Panc1 (cell line): ENCODE results near the gene CCDC47. TPM values are rescaled to one million over a fixed set of nuclear protein-coding genes. Genes with fewer than 3 reads are reported as not detected.

ENCODE experiments used
- ATAC-seq: fragments of 200-7000 bp; cut with Tn5 transposase; 2 replicates; pipeline ENCODE4 v1.9.1; 2020; ENCODE audit warnings: mild to moderate bottlenecking, moderate library complexity
- BruUV-seq: library from RNA; stranded (reverse); fragments of 400-500 nt; replicated peaks from 2 replicates; lab custom pipeline; 2021; lab: Mats Ljungman, UMichigan
- CTCF ChIA-PET: fragments of 300-600 bp; sonication (Branson Sonifier 250); formaldehyde crosslinking; loops from one replicate; lab custom pipeline; 2022; ENCODE audit warnings: antibody characterized with exemption; lab: Charles Lee
- POLR2A ChIA-PET: fragments of 300-600 bp; sonication (Branson Sonifier 250); formaldehyde crosslinking; loops from one replicate; lab custom pipeline; 2022; ENCODE audit warnings: antibody characterized with exemption; lab: Charles Lee
- DNase-seq: peaks from one replicate; pipeline ENCODE4 v3.0.0-alpha.2; 2010; ENCODE audit warnings: low read depth, low spot score
- H3K27ac ChIP-seq: 2 replicates; pipeline ENCODE4 v1.5.1; 2011; ENCODE audit warnings: mild to moderate bottlenecking, low read length, inconsistent platforms
- H3K27me3 ChIP-seq: fragments of 200-500 bp; sonication (Bioruptor generic); 2 replicates; pipeline ENCODE4 v1.6.0; 2014; ENCODE audit warnings: low read length, inconsistent platforms; ENCODE audit not compliant: control insufficient read depth, insufficient read depth
- H3K36me3 ChIP-seq: fragments of 200-500 bp; sonication (Bioruptor generic); 2 replicates; pipeline ENCODE4 v1.5.1; 2014; ENCODE audit warnings: inconsistent platforms, mild to moderate bottlenecking, low read length, moderate library complexity; ENCODE audit not compliant: control insufficient read depth, insufficient read depth
- H3K4me1 ChIP-seq: 2 replicates; pipeline ENCODE4 v1.5.1; 2011; ENCODE audit warnings: inconsistent platforms, mild to moderate bottlenecking, low read length, moderate library complexity; ENCODE audit not compliant: control insufficient read depth, insufficient read depth
- H3K4me3 ChIP-seq, 2 experiments: 2 replicates each; pipeline ENCODE4 v1.5.1; 2011 to 2012; ENCODE audit warnings: low read depth in 2 of 2, low read length in 2 of 2, mild to moderate bottlenecking in 2 of 2, inconsistent platforms in 1 of 2, moderate library complexity in 1 of 2
- H3K9me3 ChIP-seq: fragments of 200-500 bp; sonication (Bioruptor generic); 2 replicates; pipeline ENCODE4 v1.5.1; 2014; ENCODE audit warnings: low read depth, mild to moderate bottlenecking, inconsistent platforms, low read length, moderate library complexity; ENCODE audit not compliant: control insufficient read depth, insufficient read depth
- POLR2AphosphoS5 ChIP-seq: IDR thresholded peaks from 2 replicates; pipeline ENCODE4 v1.6.1; 2012; ENCODE audit warnings: mild to moderate bottlenecking, low read depth, low read length, moderate library complexity
- SIN3A ChIP-seq: IDR thresholded peaks from 2 replicates; pipeline ENCODE4 v1.6.1; 2012; ENCODE audit warnings: low read depth, mild to moderate bottlenecking, low read length, moderate library complexity, borderline replicate concordance; ENCODE audit not compliant: insufficient read depth
- TCF7L2 ChIP-seq: IDR thresholded peaks from 2 replicates; pipeline ENCODE4 v1.6.1; 2011; ENCODE audit warnings: mild to moderate bottlenecking, low read depth, low read length, inconsistent platforms
- in situ Hi-C: cut with HindIII; loops from 2 replicates; pipeline ENCODE4 v1.10.0; 2016; ENCODE audit warnings: low sequenced_read_pairs, low pct_unique_long_range_greater_than_20kb
- intact Hi-C: fragments of 100-400 bp; cut with micrococcal nuclease; formaldehyde crosslinking; loops from one replicate; pipeline ENCODE4 v1.10.0; 2022; ENCODE audit not compliant: unreplicated experiment
- total RNA-seq: library from RNA; stranded (reverse); gene quantifications from one replicate; pipeline ENCODE4 v1.2.1, GENCODE V29; 2021; ENCODE audit not compliant: unreplicated experiment
- TF ChIP-seq, protein P1 (sequence below): fragments of 450-650 bp; IDR thresholded peaks from 2 replicates; pipeline ENCODE4 v1.5.1; 2017; ENCODE audit warnings: mild to moderate bottlenecking
- TF ChIP-seq, protein P2 (sequence below), 2 experiments: IDR thresholded peaks; 2 replicates each; pipeline ENCODE4 v1.6.1; 2011 to 2012; ENCODE audit warnings: low read depth in 2 of 2, control low read depth in 1 of 2, low read length in 1 of 2, mild to moderate bottlenecking in 1 of 2, moderate library complexity in 1 of 2; ENCODE audit not compliant: insufficient read depth in 1 of 2

The CCDC47 gene
- total RNA-seq, 1 experiment from 2014 or later, result 64.8 TPM

GRCh38 chr17:63752707-63753106, 20.7 kb downstream of the CCDC47 start:
- POLR2A ChIA-PET, result no interaction called here
- no TSS peak for BruUV-seq
- Histone ChIP-seq H3K27me3 (no peaks in the 10 kb centered on the region), H3K27ac (no peak overlapping the region), H3K9me3 (no peaks in the 10 kb centered on the region), H3K4me3 (no peak overlapping the region), H3K4me1 (no peaks in the 10 kb centered on the region), H3K36me3 (peaks cover 32% of the 10 kb centered on the region)
- no peak for DNase-seq
- TF ChIP-seq SIN3A (no peak), POLR2AphosphoS5 (no peak), TCF7L2 (no peak)
- TF ChIP-seq, protein P1, sequence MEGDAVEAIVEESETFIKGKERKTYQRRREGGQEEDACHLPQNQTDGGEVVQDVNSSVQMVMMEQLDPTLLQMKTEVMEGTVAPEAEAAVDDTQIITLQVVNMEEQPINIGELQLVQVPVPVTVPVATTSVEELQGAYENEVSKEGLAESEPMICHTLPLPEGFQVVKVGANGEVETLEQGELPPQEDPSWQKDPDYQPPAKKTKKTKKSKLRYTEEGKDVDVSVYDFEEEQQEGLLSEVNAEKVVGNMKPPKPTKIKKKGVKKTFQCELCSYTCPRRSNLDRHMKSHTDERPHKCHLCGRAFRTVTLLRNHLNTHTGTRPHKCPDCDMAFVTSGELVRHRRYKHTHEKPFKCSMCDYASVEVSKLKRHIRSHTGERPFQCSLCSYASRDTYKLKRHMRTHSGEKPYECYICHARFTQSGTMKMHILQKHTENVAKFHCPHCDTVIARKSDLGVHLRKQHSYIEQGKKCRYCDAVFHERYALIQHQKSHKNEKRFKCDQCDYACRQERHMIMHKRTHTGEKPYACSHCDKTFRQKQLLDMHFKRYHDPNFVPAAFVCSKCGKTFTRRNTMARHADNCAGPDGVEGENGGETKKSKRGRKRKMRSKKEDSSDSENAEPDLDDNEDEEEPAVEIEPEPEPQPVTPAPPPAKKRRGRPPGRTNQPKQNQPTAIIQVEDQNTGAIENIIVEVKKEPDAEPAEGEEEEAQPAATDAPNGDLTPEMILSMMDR, result no peak
- intact Hi-C loops, result no loop called here
- CTCF ChIA-PET, result no interaction called here
- ATAC-seq, result no peak
- in situ Hi-C loops, result no loop called here

GRCh38 chr17:63751806-63752205, 21.6 kb downstream of the CCDC47 start:
- CTCF ChIA-PET, result no interaction called here
- no peaks in the 10 kb centered on the region for H3K4me1 ChIP-seq
- H3K4me3 ChIP-seq, result no peak overlapping the region
- DNase-seq (no peak), ATAC-seq (no peak)
- peaks cover 38% of the 10 kb centered on the region for H3K36me3 ChIP-seq
- H3K27me3 ChIP-seq, result no peaks in the 10 kb centered on the region
- BruUV-seq, result no TSS peak
- in situ Hi-C loops (no loop called here), intact Hi-C loops (no loop called here)
- TF ChIP-seq TCF7L2 (no peak), SIN3A (no peak)
- TF ChIP-seq, protein P1, result no peak
- TF ChIP-seq, protein P2, sequence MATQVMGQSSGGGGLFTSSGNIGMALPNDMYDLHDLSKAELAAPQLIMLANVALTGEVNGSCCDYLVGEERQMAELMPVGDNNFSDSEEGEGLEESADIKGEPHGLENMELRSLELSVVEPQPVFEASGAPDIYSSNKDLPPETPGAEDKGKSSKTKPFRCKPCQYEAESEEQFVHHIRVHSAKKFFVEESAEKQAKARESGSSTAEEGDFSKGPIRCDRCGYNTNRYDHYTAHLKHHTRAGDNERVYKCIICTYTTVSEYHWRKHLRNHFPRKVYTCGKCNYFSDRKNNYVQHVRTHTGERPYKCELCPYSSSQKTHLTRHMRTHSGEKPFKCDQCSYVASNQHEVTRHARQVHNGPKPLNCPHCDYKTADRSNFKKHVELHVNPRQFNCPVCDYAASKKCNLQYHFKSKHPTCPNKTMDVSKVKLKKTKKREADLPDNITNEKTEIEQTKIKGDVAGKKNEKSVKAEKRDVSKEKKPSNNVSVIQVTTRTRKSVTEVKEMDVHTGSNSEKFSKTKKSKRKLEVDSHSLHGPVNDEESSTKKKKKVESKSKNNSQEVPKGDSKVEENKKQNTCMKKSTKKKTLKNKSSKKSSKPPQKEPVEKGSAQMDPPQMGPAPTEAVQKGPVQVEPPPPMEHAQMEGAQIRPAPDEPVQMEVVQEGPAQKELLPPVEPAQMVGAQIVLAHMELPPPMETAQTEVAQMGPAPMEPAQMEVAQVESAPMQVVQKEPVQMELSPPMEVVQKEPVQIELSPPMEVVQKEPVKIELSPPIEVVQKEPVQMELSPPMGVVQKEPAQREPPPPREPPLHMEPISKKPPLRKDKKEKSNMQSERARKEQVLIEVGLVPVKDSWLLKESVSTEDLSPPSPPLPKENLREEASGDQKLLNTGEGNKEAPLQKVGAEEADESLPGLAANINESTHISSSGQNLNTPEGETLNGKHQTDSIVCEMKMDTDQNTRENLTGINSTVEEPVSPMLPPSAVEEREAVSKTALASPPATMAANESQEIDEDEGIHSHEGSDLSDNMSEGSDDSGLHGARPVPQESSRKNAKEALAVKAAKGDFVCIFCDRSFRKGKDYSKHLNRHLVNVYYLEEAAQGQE (IDR thresholded peaks at IDR 0.05; ENCODE audit: insufficient read depth in 1 of 2, low read depth in 2 of 2, low read length in 1 of 2), result no peak
- POLR2A ChIA-PET, result no interaction called here
- no peaks in the 10 kb centered on the region for H3K9me3 ChIP-seq
- no peak overlapping the region for H3K27ac ChIP-seq
